Caco-2 (cell line): ENCODE measurements around the gene AREL1. TPM values are rescaled to one million over a fixed set of nuclear protein-coding genes. Genes with fewer than 3 reads are reported as not detected.
"Not testable (repeated sequence)": the region's sequence is repeated elsewhere in the genome, so short reads cannot be mapped to it uniquely, and the experiment has no call there.

ENCODE experiments used
- Bru-seq: library from RNA; stranded (reverse); fragments of 400-500 nt; gene quantifications from one replicate; lab custom pipeline; 2021; lab: Mats Ljungman, UMichigan
- BruChase-seq, 2 experiments: library from RNA; stranded (reverse); fragments of 400-500 nt; gene quantifications; one replicate each; lab custom pipeline; 2021; lab: Mats Ljungman, UMichigan
- BruUV-seq: library from RNA; stranded (reverse); fragments of 400-500 nt; replicated peaks from 2 replicates; lab custom pipeline; 2021; lab: Mats Ljungman, UMichigan
- CTCF ChIA-PET: fragments of 300-600 bp; sonication (Branson Sonifier 250); formaldehyde crosslinking; loops from one replicate; lab custom pipeline; 2022; ENCODE audit warnings: antibody characterized with exemption; lab: Charles Lee
- POLR2A ChIA-PET: fragments of 300-600 bp; sonication (Branson Sonifier 250); formaldehyde crosslinking; loops from one replicate; lab custom pipeline; 2022; ENCODE audit warnings: antibody characterized with exemption; lab: Charles Lee
- DNase-seq, 2 experiments: peaks; one replicate each; pipeline versions ENCODE4 v3.0.0 to v3.0.0-alpha.2; 2020 to 2022
- H3K27me3 ChIP-seq: replicated peaks from 2 replicates; pipeline ENCODE4 v1.6.0; 2011; ENCODE audit warnings: low read length; ENCODE audit not compliant: control insufficient read depth, insufficient read depth
- H3K36me3 ChIP-seq: 2 replicates; pipeline ENCODE4 v1.5.1; 2011; ENCODE audit warnings: low read length; ENCODE audit not compliant: control insufficient read depth, insufficient read depth
- H3K4me1 ChIP-seq: fragments of 250-450 bp; sonication (Bioruptor Pico); 2 replicates; pipeline ENCODE4 v1.5.1; 2020; ENCODE audit warnings: mild to moderate bottlenecking
- H3K4me3 ChIP-seq: 2 replicates; pipeline ENCODE4 v1.5.1; 2011; ENCODE audit warnings: low read depth, mild to moderate bottlenecking, control low read depth, low read length
- H3K9me3 ChIP-seq: fragments of 250-450 bp; sonication (Bioruptor Pico); 2 replicates; pipeline ENCODE4 v1.5.1; 2020; ENCODE audit warnings: mild to moderate bottlenecking, moderate library complexity
- H3K27ac Mint-ChIP-seq: one replicate; pipeline ENCODE4 v1.8.0; 2022; ENCODE audit warnings: mixed read lengths; ENCODE audit not compliant: unreplicated experiment
- H3K27me3 Mint-ChIP-seq: one replicate; pipeline ENCODE4 v1.8.0; 2022; ENCODE audit warnings: mixed read lengths; ENCODE audit not compliant: insufficient read depth, unreplicated experiment
- H3K36me3 Mint-ChIP-seq: one replicate; pipeline ENCODE4 v1.8.0; 2022; ENCODE audit warnings: mild to moderate bottlenecking, mixed read lengths; ENCODE audit not compliant: insufficient read depth, unreplicated experiment
- H3K4me1 Mint-ChIP-seq: one replicate; pipeline ENCODE4 v1.8.0; 2022; ENCODE audit warnings: low read depth, mixed read lengths; ENCODE audit not compliant: unreplicated experiment
- H3K4me3 Mint-ChIP-seq: one replicate; pipeline ENCODE4 v1.8.0; 2022; ENCODE audit warnings: mild to moderate bottlenecking, moderate library complexity, mixed read lengths; ENCODE audit not compliant: unreplicated experiment
- H3K9me3 Mint-ChIP-seq: one replicate; pipeline ENCODE4 v1.8.0; 2022; ENCODE audit warnings: mixed read lengths; ENCODE audit not compliant: unreplicated experiment
- intact Hi-C: fragments of 100-400 bp; cut with micrococcal nuclease; formaldehyde crosslinking; loops from one replicate; pipeline ENCODE4 v1.10.0; 2022; ENCODE audit not compliant: unreplicated experiment
- long read RNA-seq: library from polyadenylated mRNA; stranded (forward); transcript quantifications from one replicate; pipeline ENCODE4 v2.0.0, GENCODE V29; 2022
- total RNA-seq: library from RNA; stranded (reverse); gene quantifications from 2 replicates; pipeline ENCODE4 v1.2.3, GENCODE V29; 2022
- TF ChIP-seq, protein P1 (sequence below), 2 experiments: fragments of 200-600 bp in 1 of 2; IDR thresholded peaks; 1 replicate in 1 of 2; 2 replicates in 1 of 2; pipeline versions ENCODE4 v1.5.1 to v1.8.0; 2011 to 2022; ENCODE audit warnings: antibody characterized with exemption in 1 of 2, control low read depth in 1 of 2, inconsistent platforms in 1 of 2, low read depth in 1 of 2, low read length in 1 of 2, mild to moderate bottlenecking in 1 of 2, moderate library complexity in 1 of 2; ENCODE audit not compliant: insufficient read depth in 1 of 2, severe bottlenecking in 1 of 2, unreplicated experiment in 1 of 2

AREL1 gene
- 38.0 and 41.5 TPM in 2 replicates for total RNA-seq
- Bru-seq, nascent RNA: percentile 81 among the genes with signal in this experiment
- percentile 82 among the genes with signal in this experiment for BruChase-seq, experiment 1, labeled RNA remaining after a 2-hour chase
- percentile 83 among the genes with signal in this experiment for BruChase-seq, experiment 2, labeled RNA remaining after a 6-hour chase
- long read RNA-seq, full-length matches to known transcripts: 5 of 29 reads
- long read RNA-seq, partial matches to known transcripts: 5 of 29 reads
- long read RNA-seq, other reads (novel, unspliced or antisense): 19 of 29 reads

GRCh38 chr14:74712499-74713394 is at the start of gene AREL1, which contains the start of gene FCF1:
Gene AREL1, minus strand, starts transcription at chr14:74713080. Its CDS starts 27,465 bp downstream, at chr14:74685615.
Gene FCF1, plus strand, starts transcription at chr14:74713144. Its CDS starts 54 bp downstream, at chr14:74713198.
- H3K9me3 Mint-ChIP-seq: no peaks in the 10 kb centered on the region
- POLR2A ChIA-PET: no interaction called here

GRCh38 chr14:74758505-74758904 is 45.6 kb upstream of the AREL1 start:
- intact Hi-C loops, H3K27me3 Mint-ChIP-seq, H3K4me1 ChIP-seq, H3K4me3 Mint-ChIP-seq, DNase-seq, H3K36me3 Mint-ChIP-seq, H3K9me3 Mint-ChIP-seq, H3K4me3 ChIP-seq, H3K36me3 ChIP-seq, BruUV-seq, H3K27ac Mint-ChIP-seq, H3K27me3 ChIP-seq, H3K4me1 Mint-ChIP-seq, POLR2A ChIA-PET, CTCF ChIA-PET, H3K9me3 ChIP-seq: not testable (repeated sequence)

More at GRCh38 chr14:74712499-74713394, at the start of gene AREL1, which contains the start of gene FCF1:
- no peaks in the 10 kb centered on the region for H3K9me3 ChIP-seq
- TF ChIP-seq, protein P1, sequence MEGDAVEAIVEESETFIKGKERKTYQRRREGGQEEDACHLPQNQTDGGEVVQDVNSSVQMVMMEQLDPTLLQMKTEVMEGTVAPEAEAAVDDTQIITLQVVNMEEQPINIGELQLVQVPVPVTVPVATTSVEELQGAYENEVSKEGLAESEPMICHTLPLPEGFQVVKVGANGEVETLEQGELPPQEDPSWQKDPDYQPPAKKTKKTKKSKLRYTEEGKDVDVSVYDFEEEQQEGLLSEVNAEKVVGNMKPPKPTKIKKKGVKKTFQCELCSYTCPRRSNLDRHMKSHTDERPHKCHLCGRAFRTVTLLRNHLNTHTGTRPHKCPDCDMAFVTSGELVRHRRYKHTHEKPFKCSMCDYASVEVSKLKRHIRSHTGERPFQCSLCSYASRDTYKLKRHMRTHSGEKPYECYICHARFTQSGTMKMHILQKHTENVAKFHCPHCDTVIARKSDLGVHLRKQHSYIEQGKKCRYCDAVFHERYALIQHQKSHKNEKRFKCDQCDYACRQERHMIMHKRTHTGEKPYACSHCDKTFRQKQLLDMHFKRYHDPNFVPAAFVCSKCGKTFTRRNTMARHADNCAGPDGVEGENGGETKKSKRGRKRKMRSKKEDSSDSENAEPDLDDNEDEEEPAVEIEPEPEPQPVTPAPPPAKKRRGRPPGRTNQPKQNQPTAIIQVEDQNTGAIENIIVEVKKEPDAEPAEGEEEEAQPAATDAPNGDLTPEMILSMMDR (IDR thresholded peaks at IDR 0.05; ENCODE audit: insufficient read depth in 1 of 2, low read depth in 1 of 2, low read length in 1 of 2, severe bottlenecking in 1 of 2, unreplicated experiment in 1 of 2): no peak
- intact Hi-C loops: loop anchor here (2.0 kb wide), 2 partner anchors 50 to 100 kb away; partner anchors contain the start of genes LTBP2 and YLPM1
- peak within 1 kb of the TSS; percentile 72 for H3K4me3 ChIP-seq
- Mint-ChIP-seq H3K4me3 (peak within 1 kb of the TSS; percentile 91), H3K27me3 (no peaks in the 10 kb centered on the region), H3K36me3 (peaks cover 9% of the 10 kb centered on the region), H3K4me1 (no peaks in the 10 kb centered on the region), H3K27ac (peak within 1 kb of the TSS; percentile 90)
- 0 out of 2 replicates have a peak, but pooled peaks cover 3% of the 10 kb centered on the region for H3K4me1 ChIP-seq
- H3K27me3 ChIP-seq: no peaks in the 10 kb centered on the region
- no peaks in the 10 kb centered on the region for H3K36me3 ChIP-seq
- peak; percentile 83 to 85 for DNase-seq
- CTCF ChIA-PET: no interaction called here
- TSS peak; percentile 63 for BruUV-seq

DNA sequence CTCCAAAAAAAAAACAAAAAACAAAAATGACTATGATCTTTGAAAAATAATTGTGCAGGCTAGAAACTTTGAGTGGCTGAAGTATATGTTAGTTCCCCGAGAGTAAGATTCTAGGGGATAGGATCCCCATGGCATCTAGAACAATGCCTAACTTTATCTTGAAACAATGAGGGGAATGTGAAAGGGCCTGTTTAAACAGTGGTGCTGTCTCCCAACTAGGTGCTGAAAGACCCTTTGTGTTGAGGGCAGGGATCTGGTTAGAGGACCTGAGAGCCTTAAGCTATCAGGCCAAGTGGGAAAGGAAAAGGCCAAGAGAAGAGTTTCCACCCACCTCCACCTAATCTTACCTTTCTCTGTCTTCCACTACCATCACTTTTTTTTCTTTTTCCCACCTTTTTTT is 43.4 kb upstream of the AREL1 start:
- CTCF ChIA-PET: interaction anchor here (0.7 kb wide), 1 partner anchor 48 kb away, joined by 3 read pairs; no protein-coding TSS in a partner anchor

More for the DNA sequence above, 43.4 kb upstream of the AREL1 start:
- Histone ChIP-seq H3K9me3 (no peaks in the 10 kb centered on the region), H3K27me3 (no peaks in the 10 kb centered on the region), H3K4me3 (no peak overlapping the region), H3K36me3 (no peaks in the 10 kb centered on the region), H3K4me1 (no peaks in the 10 kb centered on the region)
- H3K4me3 Mint-ChIP-seq: no peak overlapping the region
- no peaks in the 10 kb centered on the region for H3K27me3 Mint-ChIP-seq
- no peak overlapping the region for H3K27ac Mint-ChIP-seq
- no peaks in the 10 kb centered on the region for H3K36me3 Mint-ChIP-seq
- peaks cover 11% of the 10 kb centered on the region for H3K9me3 Mint-ChIP-seq
- no peaks in the 10 kb centered on the region for H3K4me1 Mint-ChIP-seq
- POLR2A ChIA-PET: no interaction called here
- intact Hi-C loops: no loop called here
- TF ChIP-seq, protein P1 (IDR thresholded peaks at IDR 0.05; ENCODE audit: insufficient read depth in 1 of 2, low read depth in 1 of 2, low read length in 1 of 2, severe bottlenecking in 1 of 2, unreplicated experiment in 1 of 2): no peak
- BruUV-seq: no TSS peak
- peak in 1 of 2 experiments; percentile 10 for DNase-seq
